Activated CD4-positive, CD25-positive, alpha-beta regulatory T cell treated with anti-CD3 and anti-CD28 coated beads, Interleukin-2, amount 50 U/mL, for 24 hours (primary cell): ENCODE measurements around the gene TSR3.

Experiments
- ATAC-seq, 2 donors: fragments of 150-1000 bp; cut with Tn5 transposase; one replicate each; pipeline ENCODE4 v1.10.0; 2021; ENCODE audit warnings: mild to moderate bottlenecking in 1 of 2, moderate library complexity in 1 of 2

Gene TSR3

GRCh38 chr16:1350691-1351090 lies 987 bp downstream of the TSR3 start:
- no peak for ATAC-seq

- no peak for ATAC-seq
These were observed 1.7 kb downstream of the TSR3 start for GRCh38 chr16:1349951-1350350.

GRCh38 chr16:1349351-1349750 lies 2.3 kb downstream of the TSR3 start:
- no peak for ATAC-seq

GRCh38 chr16:1348926-1349325 lies 2.8 kb downstream of the TSR3 start:
- no peak for ATAC-seq

DNA sequence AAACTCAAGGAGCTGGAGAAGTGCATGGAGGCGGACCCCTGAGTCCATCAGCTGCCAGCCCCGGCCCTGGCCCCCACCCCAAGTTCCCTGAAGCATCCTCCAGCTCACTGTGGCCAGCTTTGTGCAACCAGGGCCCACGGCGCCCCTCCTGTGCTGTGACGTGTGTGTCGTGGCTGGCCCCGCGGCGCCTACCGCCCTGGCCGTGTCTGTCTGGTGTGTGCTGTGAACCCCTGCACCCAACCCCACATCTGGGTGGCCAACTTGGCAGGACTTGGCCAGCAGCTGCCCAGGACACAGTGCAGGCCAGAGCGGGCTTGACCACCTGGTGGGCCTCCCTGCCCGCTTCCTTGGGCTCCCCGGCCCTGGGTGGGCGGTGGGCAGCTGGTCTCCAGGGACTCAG lies 3.2 kb downstream of the TSR3 start:
- no peak for ATAC-seq

- no peak for ATAC-seq
These were observed 3.7 kb downstream of the TSR3 start for GRCh38 chr16:1347962-1348361.

- ATAC-seq, result no peak
These were observed 4.3 kb downstream of the TSR3 start for GRCh38 chr16:1347286-1347855.

GRCh38 chr16:1346422-1347285 lies 5.0 kb downstream of the TSR3 start:
- ATAC-seq, result no peak

- no peak for ATAC-seq
These were observed 5.8 kb downstream of the TSR3 start for GRCh38 chr16:1345651-1346421.

DNA sequence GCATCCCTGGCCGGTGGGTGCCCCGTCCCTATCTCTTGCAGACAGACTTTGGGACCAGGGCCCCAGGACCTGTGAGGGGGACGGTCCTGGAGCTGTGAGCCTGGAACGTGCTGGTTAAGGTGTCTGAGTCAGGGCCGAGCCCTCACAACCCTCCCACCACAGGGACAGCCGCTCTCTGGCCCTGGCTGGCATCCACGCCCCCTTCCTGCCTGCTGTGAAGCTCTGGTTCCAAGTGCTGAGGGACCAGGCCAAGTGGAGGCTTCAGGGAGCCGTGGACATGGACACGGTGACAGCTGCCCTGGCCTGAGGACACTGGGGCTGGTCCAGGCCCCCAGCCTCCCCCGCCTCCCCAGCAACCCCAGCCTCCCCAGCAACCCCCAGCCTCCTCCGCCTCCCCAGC lies 6.6 kb downstream of the TSR3 start:
- no peak for ATAC-seq

GRCh38 chr16:1344499-1344898 lies 7.2 kb downstream of the TSR3 start:
- no peak for ATAC-seq

GRCh38 chr16:1343428-1344242 lies 8.0 kb downstream of the TSR3 start:
- ATAC-seq, result no peak

- peak; percentile 92 for ATAC-seq
These were observed 8.9 kb downstream of the TSR3 start for GRCh38 chr16:1342526-1343427.

- no peak for ATAC-seq
These were observed 9.9 kb downstream of the TSR3 start for GRCh38 chr16:1341495-1342420.

- no peak for ATAC-seq
These were observed 10.8 kb downstream of the TSR3 start for GRCh38 chr16:1340730-1341494.

DNA sequence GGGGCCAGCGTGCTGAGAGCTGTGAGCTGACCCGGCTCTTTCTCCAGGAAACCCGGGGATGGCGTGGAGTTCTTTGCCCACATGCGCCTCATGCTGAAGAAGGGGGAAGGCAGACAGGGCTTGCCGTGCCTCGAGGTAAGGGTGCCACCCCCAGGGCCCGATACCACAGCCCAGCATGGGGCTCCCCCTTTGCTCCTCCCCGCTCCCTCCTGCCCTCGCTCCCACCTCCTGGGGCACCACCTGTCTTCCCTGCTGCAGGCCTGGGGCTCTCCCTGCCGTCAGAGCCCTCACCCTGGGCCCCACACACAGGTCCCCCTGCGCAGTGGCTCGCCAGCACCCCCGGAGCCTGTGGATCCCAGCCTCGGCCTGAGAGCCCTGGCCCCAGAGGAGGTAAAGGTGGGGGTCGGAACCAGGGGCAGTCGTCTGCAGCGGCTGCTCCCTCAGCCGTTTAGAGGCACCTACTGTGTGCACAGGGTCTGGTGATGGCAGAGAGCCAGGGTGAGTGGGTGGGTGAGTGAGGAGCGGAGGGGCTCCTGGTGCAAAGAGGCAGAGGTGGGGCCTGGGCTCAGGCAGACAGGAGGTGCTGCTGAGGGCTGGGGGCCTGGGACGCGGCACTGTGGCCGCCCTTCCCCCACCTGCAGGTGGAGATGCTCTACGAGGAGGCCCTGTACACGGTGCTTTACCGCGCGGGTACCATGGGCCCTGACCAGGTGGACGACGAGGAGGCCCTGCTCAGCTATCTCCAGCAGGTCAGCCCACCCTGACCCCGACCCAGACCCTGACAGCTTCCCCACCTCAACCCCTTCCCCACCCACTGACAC lies 12.6 kb downstream of the TSR3 start:
- no peak for ATAC-seq

- no peak for ATAC-seq
These were observed 13.5 kb downstream of the TSR3 start for GRCh38 chr16:1338119-1338730.

DNA sequence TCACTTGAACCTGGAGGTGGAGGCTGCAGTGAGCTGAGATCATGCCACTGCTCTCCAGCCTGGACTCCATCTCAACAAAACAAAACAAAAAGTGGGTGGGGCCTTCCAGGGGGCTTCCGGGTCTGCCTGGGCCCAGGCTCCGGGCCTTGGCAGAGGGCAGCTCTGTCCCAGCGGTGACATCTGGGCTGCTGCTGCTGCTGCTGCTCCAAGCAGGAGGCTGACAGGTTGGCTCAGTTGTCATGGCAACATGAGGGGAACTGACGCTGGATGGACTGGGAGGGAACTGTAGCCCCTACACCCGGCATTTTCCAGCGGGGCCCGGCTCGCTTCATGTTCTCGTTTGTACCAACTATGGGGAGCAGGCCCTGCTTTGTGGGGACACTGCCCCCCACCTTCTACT lies 14.2 kb downstream of the TSR3 start:
- ATAC-seq, result no peak
